GM13977 (cell line): ENCODE measurements around the gene PIP5K1B.

Source experiments
- DNase-seq: peaks from one replicate; pipeline ENCODE4 v3.0.0; 2012; ENCODE audit warnings: low spot score
- CTCF ChIP-seq: IDR thresholded peaks from 2 replicates; pipeline ENCODE4 v1.5.1; 2012; ENCODE audit warnings: mild to moderate bottlenecking, control low read depth; ENCODE audit not compliant: insufficient read depth; ENCODE audit errors: extremely low read depth, missing control alignments
- in situ Hi-C: fragments of 300-500 bp; cut with MboI; formaldehyde crosslinking; loops from one replicate; pipeline ENCODE4 v1.12.0; 2022; ENCODE audit warnings: low sequenced_read_pairs, low pct_unique_long_range_greater_than_20kb, mixed read lengths, inconsistent platforms; ENCODE audit not compliant: unreplicated experiment

Gene PIP5K1B

DNA sequence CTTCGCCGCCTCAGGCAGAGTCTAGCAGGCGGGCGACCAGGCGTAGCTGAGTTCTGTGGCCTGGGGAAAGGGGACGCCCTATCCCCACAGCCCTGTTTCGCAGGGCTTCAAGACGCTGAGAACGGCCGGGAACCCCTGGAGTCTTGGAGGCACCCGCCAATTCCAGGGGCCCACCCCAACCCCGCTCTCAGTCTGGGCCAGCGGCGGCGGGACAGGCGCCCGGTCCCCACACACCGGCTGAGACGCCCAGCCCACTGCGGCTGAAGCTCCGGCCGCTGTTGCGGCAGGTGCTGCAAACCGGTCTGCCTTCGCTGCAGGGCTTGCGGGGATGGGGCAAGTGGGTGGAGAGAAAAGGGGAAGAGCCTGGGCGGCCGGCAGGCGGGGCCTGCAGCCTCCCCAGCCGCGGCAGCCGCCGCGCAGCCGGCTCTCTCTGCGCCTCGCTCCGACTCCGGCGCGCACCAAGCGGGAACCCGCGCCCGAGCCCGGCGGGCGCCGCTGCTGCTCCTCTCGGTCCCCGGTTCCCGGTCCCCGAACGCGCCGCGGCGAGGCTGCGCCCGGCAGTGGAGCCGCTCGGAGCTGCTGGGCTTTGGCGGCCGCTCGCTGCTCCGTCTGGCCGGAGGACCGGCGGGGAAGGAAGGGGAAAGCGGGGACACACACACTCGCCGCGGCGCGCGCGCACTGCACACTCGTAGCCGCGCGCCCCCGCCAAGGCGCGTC, at the start of gene PIP5K1B:
TSS of gene PIP5K1B (plus strand) at position 427 of the 717 bp plus-strand sequence. CDS start 117,375 bp downstream, outside the sequence.
- no peak for TF ChIP-seq CTCF
- in situ Hi-C loops, result loop anchor here (25.0 kb wide), 1 partner anchor 307 kb away; the partner anchor contains the start of gene PRKACG
- peak; percentile 91 for DNase-seq

- TF ChIP-seq CTCF, result no peak
- in situ Hi-C loops, result no loop called here
- no peak for DNase-seq
Observed at GRCh38 chr9:68664036-68664435, 41.0 kb upstream of the PIP5K1B start.

DNA sequence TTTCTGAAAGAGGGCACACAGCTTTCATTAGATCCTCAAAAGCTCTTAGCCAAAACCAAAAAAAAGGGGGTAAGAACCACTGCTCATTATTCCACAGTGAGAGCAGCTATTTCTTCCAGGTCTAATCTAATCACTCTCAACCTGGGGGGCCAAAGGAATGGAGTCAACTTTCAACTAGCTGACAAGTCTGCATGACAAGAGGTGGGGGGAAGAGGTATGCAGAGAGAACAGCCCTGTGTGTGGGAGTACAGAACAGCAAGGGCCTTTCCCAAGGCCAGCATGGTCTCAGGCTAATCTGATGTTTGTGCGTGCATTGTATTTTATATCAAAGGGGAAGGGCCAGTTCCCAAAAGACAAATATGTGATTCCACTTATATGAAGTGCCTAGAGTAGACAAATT, 36.9 kb upstream of the PIP5K1B start:
- no peak for TF ChIP-seq CTCF
- DNase-seq, result no peak
- in situ Hi-C loops, result no loop called here

DNA sequence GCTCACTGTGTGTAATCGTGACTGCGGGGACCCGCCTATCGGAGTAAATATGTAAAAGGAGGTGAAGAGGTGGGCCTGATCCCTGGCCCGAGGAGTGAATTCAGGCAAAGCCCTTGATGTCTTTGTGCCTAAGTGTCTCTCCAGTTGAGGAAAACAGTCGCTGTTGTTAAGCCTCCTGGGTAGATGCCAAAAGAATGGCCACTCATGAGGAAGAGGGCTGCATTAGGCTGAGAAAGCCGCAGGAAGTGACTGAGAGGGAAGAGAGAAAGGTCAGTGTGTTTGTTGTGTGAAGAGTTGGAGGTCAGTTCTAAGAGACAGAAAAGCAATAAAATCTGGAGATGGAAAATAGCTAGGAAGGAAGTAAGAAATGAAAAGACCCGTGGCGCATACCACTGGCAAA, 35.8 kb upstream of the PIP5K1B start:
- DNase-seq, result no peak
- in situ Hi-C loops, result no loop called here

DNA sequence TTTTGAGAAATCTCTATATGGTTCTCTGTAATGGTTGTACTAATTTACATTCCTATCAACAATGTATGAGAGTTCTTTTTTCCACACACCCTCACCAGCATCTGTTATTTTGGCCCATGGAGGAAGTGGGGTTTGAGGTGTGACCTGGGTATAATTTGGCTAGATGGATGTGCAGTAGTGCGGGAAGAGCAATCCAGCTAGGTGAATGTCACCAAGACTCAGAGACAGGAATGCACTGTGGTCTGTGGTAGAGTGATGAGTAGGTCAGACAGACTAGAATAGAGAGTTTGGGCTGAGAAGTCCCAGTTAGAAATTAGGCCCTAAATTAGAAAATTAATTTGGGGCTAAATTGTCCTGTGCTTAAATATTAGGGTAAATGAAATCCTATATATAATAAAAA, 32.8 kb upstream of the PIP5K1B start:
- no peak for DNase-seq
- TF ChIP-seq CTCF, result no peak
- in situ Hi-C loops, result no loop called here

More for the DNA sequence above, 35.8 kb upstream of the PIP5K1B start:
- no peak for TF ChIP-seq CTCF

DNA sequence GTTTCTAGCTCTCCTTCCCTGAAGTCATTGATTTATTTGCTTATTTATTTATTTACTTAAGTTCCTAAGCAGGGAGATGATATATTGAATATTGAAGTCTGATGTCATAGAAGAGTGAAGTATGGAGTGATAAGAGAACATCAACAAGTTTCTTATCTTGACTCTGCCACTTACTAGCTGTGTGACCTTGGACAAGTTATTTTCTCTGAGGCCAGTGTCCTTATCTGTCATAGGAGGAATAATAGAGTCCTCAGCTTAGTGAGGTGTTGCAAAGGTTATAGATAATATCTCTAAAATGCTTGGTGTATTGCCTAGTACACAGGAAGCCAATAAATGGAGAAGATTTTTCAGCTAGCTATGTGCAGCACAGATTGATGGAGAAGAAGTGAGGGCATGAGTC, 32.4 kb upstream of the PIP5K1B start:
- no peak for TF ChIP-seq CTCF

GRCh38 chr9:68678430-68678829, 26.6 kb upstream of the PIP5K1B start:
- TF ChIP-seq CTCF, result peak; percentile 46
- no peak for DNase-seq
- in situ Hi-C loops, result no loop called here

More for the DNA sequence above, 32.4 kb upstream of the PIP5K1B start:
- DNase-seq, result no peak
- in situ Hi-C loops, result no loop called here
